ENCODE measurements around the gene PLEKHA7. TPM values are rescaled to one million over a fixed set of nuclear protein-coding genes. Genes with fewer than 3 reads are reported as not detected.

PLEKHA7 gene
- total RNA-seq, 6 experiments from 2014 or later = 12.7 to 26.7 (median 21.5) TPM

- WGBS (ENCODE audit: insufficient coverage, low coverage, low lambda C conversion rate, missing lambda C conversion rate) = no CpG with 5 or more reads among the region's 5 CpGs
- ATAC-seq (no peak), DNase-seq (no peak)
- Histone ChIP-seq H3K27ac (no peak overlapping the region), H3K27me3 (no peaks in the 10 kb centered on the region), H3K4me3 (no peak overlapping the region), H3K9me3 (no peaks in the 10 kb centered on the region), H3K4me1 (peaks cover 0 to 30% (median 12%) of the 10 kb centered on the region in 4 donors), H3K36me3 (no peaks in the 10 kb centered on the region)
- intact Hi-C loops (cut with DNase I) = no loop called here
- TF ChIP-seq POLR2A (IDR thresholded peaks at IDR 0.05) (no peak), CTCF (IDR thresholded peaks at IDR 0.05) (no peak)
Observed at GRCh38 chr11:16982256-16982671, 31.9 kb downstream of the PLEKHA7 start.

- 59% methylated on average over 5 of the region's 9 CpGs for WGBS (ENCODE audit: insufficient coverage, low coverage, low lambda C conversion rate, missing lambda C conversion rate)
- no peak for TF ChIP-seq CTCF (IDR thresholded peaks at IDR 0.05)
- no peak for TF ChIP-seq POLR2A (IDR thresholded peaks at IDR 0.05)
- intact Hi-C loops (cut with DNase I) = no loop called here
- H3K36me3 ChIP-seq = no peaks in the 10 kb centered on the region
- peak in 1 of 4 donors; percentile 36 for ATAC-seq
- H3K4me3 ChIP-seq = no peak overlapping the region
- no peak for DNase-seq
- H3K27me3 ChIP-seq = no peaks in the 10 kb centered on the region
- no peak overlapping the region for H3K27ac ChIP-seq
- no peaks in the 10 kb centered on the region for H3K9me3 ChIP-seq
- H3K4me1 ChIP-seq = peaks cover 0 to 24% (median 9%) of the 10 kb centered on the region in 4 donors
Observed at GRCh38 chr11:16981651-16982194, 32.5 kb downstream of the PLEKHA7 start.

GRCh38 chr11:16979703-16980622 lies 34.3 kb downstream of the PLEKHA7 start:
- TF ChIP-seq CTCF (IDR thresholded peaks at IDR 0.05) = no peak
- no peak for TF ChIP-seq POLR2A (IDR thresholded peaks at IDR 0.05)
- Histone ChIP-seq H3K9me3 (no peaks in the 10 kb centered on the region), H3K27ac (no peak overlapping the region), H3K36me3 (no peaks in the 10 kb centered on the region), H3K4me3 (no peak overlapping the region), H3K4me1 (peaks cover 0 to 7% (median 2%) of the 10 kb centered on the region in 4 donors), H3K27me3 (no peaks in the 10 kb centered on the region)
- intact Hi-C loops (cut with DNase I) = no loop called here
- no peak for ATAC-seq
- 79% methylated on average over 6 of the region's 8 CpGs for WGBS (ENCODE audit: insufficient coverage, low coverage, low lambda C conversion rate, missing lambda C conversion rate)
- DNase-seq = no peak

GRCh38 chr11:16977994-16978315 lies 36.3 kb downstream of the PLEKHA7 start:
- no peak for TF ChIP-seq CTCF (IDR thresholded peaks at IDR 0.05)
- no peak for TF ChIP-seq POLR2A (IDR thresholded peaks at IDR 0.05)
- DNase-seq = no peak
- Histone ChIP-seq H3K4me3 (no peak overlapping the region), H3K4me1 (no peaks in the 10 kb centered on the region), H3K9me3 (no peaks in the 10 kb centered on the region), H3K27me3 (no peaks in the 10 kb centered on the region), H3K27ac (no peak overlapping the region), H3K36me3 (no peaks in the 10 kb centered on the region)
- no peak for ATAC-seq
- WGBS (ENCODE audit: insufficient coverage, low coverage, low lambda C conversion rate, missing lambda C conversion rate) = 85% methylated on average over 2 of the region's 2 CpGs
- intact Hi-C loops (cut with DNase I) = no loop called here

Data from right lobe of liver (tissue), 6 donors.